ENCODE results near the gene UGT1A5. TPM values are rescaled to one million over a fixed set of nuclear protein-coding genes. Genes with fewer than 3 reads are reported as not detected.
"Not testable (repeated sequence)": the region's sequence is repeated elsewhere in the genome, so short reads cannot be mapped to it uniquely, and the experiment has no call there.

UGT1A5 gene
- total RNA-seq, 1 donor from 2014 or later, result not detected

DNA sequence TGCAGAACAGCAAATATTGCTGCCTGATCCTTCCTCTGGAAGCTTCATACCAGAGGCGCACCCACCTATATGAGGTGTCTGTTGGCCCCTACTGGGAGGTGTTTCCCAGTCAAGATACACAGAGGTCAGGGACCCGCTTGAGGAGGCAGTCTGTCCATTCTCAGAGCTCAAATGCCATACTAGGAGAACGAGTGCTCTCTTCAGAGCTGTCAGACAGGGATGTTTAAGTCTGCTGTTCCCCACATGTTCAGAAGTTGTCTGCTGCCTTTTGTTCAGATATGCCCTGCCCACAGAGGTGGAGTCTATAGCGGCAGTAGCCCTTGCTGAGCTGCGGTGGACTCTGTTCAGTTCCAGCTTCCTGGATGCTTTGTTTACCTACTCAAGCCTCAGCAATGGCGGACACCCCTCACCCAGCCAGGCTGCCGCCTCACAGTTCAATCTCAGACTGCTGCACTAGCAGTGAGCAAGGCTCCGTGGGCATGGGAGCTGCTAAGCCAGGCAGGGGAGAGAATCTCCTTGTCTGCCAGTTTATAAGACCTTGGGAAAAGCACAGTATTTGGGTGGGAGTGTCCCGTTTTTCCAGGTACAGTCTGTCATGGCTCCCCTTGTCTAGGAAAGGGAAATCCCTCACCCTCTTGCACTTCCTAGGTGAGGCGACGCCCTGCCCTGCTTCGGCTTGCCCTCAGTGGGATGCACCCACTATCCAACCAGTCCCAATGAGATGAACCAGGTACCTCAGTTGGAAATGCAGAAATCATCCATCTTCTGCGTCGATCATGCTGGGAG lies 24.4 kb downstream of the UGT1A5 start:
- ATAC-seq; intact Hi-C loops (cut with micrococcal nuclease): not testable (repeated sequence)

DNA sequence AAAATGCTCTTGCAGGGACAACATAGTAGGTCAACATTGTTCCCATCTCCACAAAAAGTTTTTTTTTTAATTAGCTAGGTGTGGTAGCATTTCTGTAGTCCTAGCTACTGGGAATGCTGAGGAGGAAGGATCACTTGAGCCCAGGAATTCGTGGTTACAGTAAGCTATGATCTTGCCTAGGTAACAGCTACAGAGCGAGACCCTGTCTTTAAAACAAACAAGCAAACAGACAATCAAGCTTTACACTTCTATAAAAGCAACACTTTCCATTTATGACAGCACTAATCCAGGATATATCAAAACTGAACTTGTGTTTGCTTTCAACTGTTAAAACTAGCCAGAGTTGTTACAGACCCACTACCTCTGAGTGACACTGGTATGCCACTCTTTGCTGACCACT lies 28.2 kb downstream of the UGT1A5 start:
- DNase-seq (no peak), ATAC-seq (no peak)

More for the DNA sequence above, 24.4 kb downstream of the UGT1A5 start:
- DNase-seq, result not testable (repeated sequence)

DNA sequence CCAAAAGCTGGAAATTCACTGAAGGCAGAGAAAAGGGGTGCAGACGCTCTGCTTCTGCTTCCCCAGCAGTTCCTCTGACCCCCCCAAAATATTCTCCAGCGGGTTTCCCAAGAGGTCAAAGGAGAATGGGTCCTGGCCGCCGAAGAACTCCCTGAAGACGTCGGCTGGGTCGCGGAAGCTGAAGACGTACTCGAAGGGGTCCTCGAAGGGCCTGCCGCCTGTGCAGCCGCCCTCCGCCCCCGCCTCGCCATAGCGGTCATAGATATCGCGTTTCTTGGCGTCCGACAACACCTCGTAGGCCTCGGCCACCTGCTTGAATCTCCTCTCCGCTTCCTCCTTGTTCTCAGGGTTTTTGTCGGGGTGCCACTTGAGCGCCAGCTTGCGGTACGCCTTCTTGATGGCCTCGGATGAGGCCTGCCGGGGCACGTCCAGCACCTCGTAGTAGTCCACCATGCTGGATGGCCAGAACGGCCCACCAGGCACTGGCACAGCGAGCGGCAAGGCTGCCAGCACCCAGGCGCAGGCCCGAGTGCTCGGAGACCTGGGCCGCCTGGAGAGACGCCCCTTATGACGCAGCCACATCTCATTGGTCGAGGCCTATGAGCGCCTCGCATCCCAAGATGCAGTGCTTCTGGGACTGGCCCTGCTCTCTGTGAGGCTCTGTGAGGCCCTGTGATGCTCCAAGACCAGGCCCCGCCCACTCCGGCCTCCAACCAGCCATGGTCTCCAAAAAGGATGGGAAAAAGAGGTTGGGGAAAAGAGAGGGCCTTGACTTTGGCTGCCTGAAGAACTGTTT lies 31.0 kb downstream of the UGT1A5 start:
- DNase-seq (no peak), ATAC-seq (no peak)
- intact Hi-C loops (cut with micrococcal nuclease), result no loop called here

More for the DNA sequence above, 28.2 kb downstream of the UGT1A5 start:
- intact Hi-C loops (cut with micrococcal nuclease), result no loop called here

DNA sequence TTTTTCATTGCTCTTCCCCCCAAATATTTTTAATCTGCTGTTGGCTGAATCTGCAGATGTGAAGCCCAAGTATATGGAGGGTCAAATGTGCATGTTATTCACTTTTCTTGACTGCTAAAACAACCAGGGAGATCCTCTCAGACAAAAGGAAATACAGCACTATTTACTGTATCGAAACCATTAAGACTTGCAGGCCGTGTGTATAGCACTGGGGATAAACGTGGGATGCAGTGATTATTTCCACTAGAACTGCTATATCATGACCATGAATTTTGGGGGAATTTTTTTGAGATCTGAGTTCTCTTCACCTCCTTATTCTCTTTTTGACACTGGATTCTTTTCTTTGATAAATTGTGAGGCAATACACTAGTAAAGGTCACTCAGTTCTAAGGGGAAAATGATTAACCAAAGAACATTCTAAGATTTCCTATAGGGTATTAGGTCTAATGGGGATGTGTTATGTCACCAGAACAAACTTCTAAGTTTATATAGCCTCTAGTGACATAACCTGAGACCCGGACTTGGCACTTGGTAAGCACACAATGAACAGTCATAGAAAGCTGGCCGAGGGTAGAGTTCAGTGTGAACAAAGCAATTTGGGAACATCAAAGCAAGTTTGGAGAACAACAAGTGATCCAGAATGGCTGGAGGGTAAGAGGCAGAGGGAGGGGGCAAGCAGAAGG lies 32.5 kb downstream of the UGT1A5 start:
- DNase-seq (no peak), ATAC-seq (no peak)
- intact Hi-C loops (cut with micrococcal nuclease), result no loop called here

DNA sequence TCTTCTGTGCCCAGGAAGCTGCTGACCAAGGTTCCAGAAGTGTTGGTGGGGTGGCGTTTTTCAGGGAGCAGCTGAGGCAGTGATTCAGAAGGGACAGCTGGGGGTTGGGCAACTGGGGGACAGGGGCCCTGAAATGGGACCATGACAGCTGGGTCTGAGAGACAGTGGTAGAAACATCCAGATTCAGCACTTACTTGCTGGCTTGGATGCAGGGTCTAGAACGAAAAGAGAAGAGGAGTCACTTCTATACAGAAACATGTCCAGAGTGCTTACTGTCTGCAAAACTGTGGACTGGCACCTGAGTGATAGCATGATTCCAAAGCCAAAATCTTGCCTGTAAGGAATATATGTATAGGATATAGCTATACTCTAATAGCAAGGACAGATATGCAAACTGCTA lies 33.1 kb downstream of the UGT1A5 start:
- intact Hi-C loops (cut with micrococcal nuclease); DNase-seq; ATAC-seq: not testable (repeated sequence)

DNA sequence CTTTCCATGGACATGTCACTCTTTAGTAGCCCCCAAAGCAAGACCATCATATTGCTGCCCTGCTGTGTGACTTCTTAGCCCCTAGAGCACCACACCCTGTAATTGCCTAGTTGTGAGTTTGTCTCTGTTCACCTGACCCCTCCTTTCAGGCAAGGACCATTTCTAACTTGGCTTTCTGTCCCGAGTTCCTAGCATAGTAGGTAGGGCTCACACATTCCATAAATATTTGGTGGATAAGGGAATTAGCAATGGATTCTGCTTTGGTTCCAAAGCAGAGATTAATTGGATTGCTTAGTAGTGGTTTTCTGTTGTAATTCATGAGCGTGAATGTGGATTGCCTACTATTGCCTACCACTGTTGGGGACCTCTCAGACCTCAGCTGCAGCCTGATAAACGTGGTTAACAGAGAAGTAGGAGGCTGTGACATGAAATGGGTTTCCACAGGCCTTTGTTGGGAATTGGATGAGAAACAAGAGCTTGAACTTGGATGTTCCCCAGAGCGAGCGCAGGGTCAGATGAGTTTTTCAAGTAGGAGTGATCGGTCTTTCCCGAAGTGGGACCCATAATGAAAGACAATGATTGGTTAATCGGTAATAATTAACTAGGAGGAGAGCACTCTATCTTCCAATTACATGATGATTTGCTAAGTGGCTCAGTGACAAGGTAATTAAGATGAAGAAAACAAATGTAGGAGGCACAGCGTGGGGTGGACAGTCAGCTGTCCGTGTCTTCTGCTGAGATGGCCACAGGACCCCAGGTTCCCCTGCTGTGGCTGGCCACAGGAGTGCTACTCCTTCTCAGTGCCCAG lies 34.0 kb downstream of the UGT1A5 start:
- DNase-seq (no peak), ATAC-seq (no peak)
- intact Hi-C loops (cut with micrococcal nuclease), result no loop called here

DNA sequence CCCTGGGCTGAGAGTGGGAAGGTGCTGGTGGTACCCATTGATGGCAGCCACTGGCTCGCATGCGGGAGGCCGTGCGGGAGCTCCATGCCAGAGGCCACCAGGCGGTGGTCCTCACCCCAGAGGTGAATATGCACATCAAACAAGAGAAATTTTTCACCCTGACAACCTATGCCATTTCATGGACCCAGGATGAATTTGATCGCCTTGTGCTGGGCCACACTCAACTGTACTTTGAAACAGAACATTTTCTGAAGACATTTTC lies 34.5 kb downstream of the UGT1A5 start:
- ATAC-seq (no peak), DNase-seq (no peak)
- intact Hi-C loops (cut with micrococcal nuclease), result no loop called here

DNA sequence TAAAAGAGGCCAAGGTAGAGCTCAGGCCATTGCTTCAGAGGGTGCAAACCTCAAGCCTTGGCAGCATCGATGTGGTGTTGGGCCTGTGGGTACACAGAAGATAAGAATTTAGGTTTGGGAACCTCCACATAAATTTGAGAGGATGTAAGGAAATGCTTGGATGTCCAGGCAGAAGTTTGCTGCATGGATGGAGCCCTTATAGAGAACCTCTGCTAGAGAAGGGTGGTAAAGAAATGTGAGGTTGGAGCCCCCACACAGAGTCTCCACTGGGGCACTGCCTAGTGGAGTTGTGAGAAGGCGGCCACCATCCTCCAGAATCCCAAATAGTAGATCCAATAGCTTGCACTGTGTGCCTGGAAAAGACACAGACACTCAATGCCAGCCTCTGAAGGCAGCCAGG lies 38.0 kb downstream of the UGT1A5 start:
- intact Hi-C loops (cut with micrococcal nuclease); ATAC-seq; DNase-seq: not testable (repeated sequence)

DNA sequence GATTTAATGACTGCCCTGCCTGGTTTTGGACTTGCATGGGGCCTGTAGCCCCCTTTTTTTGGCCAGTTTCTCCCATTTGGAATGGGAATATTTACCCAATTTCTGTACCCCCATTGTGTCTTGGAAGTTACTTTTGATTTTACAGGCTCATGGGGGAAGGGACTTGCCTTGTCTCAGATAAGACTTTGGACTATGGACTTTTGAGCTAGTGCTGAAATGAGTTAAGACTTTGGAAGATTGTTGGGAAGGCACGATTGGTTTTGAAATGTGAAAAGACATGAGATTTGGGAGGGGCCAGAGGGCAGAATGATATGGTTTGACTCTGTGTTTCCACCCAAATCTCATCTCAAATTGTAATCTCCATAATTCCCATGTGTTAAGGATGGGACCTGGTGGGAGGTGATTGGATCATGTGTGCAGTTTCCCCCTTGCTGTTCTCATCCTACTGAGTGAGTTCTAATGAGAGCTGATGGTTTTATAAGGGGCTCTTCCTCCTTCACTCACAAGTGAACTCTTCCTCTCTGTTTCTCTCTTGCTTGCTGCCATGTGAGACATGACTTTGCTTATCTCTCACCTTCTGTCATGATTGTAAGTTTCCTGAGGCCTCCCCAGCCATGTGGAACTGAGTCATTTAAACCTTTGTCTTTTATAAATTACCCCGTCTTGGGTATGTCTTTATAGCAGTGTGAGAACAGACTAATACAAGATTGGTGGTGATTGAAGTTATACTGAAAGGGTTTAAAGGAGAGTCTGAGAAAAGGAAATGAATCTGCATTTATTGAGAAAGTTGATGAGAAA lies 38.7 kb downstream of the UGT1A5 start:
- DNase-seq; ATAC-seq; intact Hi-C loops (cut with micrococcal nuclease): not testable (repeated sequence)

DNA sequence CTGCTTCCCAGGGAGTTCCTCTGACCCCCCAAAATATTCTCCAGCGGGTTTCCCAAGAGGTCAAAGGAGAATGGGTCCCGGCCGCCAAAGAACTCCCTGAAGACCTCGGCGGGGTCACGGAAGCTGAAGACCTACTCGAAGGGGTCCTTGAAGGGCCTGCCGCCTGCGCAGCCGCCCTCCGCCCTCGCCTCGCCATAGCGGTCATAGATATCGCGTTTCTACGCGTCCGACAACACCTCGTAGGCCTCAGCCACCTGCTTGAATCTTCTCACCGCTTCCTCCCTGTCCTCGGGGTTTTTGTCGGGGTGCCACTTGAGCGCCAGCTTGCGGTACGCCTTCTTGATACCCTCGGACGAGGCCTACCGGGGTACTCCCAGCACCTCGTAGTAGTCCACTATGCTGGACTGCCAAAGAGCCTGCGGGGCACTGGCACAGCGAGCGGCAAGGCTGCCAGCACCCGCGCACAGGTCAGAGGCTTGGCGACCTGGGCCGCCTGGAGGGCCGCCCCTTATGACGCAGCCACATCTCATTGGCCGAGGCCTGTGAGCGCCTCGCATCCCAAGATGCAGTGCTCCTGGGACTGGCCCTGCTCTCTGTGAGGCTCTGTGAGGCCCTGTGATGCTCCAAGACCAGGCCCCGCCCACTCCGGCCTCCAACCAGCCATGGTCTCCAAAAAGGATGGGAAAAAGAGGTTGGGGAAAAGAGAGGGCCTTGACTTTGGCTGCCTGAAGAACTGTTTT lies 42.3 kb downstream of the UGT1A5 start:
- no peak for ATAC-seq
- intact Hi-C loops (cut with micrococcal nuclease), result no loop called here
- no peak for DNase-seq

DNA sequence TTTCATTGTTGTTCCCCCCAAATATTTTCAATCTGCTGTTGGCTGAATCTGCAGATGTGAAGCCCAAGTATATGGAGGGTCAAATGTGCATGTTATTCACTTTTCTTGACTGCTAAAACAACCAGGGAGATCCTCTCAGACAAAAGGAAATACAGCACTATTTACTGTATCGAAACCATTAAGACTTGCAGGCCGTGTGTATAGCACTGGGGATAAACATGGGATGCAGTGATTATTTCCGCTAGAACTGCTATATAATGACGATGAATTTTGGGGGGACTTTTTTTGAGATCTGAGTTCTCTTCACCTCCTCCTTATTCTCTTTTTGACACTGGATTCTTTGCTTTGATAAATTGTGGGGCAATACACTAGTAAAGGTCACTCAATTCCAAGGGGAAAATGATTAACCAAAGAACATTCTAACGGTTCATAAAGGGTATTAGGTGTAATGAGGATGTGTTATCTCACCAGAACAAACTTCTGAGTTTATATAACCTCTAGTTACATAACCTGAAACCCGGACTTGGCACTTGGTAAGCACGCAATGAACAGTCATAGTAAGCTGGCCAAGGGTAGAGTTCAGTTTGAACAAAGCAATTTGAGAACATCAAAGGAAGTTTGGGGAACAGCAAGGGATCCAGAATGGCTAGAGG lies 43.8 kb downstream of the UGT1A5 start:
- intact Hi-C loops (cut with micrococcal nuclease), result no loop called here
- ATAC-seq (no peak), DNase-seq (no peak)

DNA sequence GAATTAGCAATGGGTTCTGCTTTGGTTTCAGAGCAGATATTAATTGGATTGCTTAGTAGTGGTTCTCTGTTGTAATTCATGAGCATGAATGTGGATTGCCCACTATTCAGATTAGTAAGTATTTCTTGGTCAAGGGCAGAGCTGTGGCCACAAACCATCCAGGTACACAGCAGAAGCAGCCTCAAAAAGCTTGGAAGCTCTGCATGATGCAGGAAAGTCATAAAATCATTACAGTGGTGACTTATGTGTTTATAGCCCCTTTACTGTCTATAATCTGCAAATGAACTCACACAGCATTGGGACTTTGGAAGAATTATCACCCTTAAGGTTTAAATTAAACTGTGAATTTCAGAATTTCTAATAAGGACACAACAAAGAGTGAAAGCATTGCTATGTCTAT lies 45.4 kb downstream of the UGT1A5 start:
- no peak for ATAC-seq
- intact Hi-C loops (cut with micrococcal nuclease), result no loop called here
- no peak for DNase-seq

DNA sequence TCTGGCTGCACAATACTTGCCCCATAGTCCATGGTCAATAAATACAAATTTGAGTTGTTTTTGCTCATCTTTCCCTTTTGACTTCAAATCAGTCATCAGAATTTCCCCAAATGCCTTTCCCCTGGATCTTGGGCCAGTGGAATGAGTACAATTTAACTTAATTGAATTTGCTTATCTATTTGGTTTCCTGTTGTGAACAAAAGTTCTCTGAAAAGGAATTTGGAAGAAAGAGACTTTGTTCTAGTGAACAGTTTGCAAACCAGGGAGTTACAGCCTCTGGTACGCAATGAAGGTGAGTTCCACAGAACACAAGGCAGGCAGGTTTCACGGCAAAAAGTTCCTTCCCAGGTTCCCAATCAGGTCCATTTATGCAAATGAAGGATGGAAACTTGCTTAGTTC lies 46.1 kb downstream of the UGT1A5 start:
- DNase-seq, result no peak
- ATAC-seq, result no peak
- intact Hi-C loops (cut with micrococcal nuclease), result no loop called here

DNA sequence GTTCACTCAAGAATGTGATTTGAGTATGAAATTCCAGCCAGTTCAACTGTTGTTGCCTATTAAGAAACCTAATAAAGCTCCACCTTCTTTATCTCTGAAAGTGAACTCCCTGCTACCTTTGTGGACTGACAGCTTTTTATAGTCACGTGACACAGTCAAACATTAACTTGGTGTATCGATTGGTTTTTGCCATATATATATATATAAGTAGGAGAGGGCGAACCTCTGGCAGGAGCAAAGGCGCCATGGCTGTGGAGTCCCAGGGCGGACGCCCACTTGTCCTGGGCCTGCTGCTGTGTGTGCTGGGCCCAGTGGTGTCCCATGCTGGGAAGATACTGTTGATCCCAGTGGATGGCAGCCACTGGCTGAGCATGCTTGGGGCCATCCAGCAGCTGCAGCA lies 47.3 kb downstream of the UGT1A5 start, which contains the start of gene UGT1A1:
Gene UGT1A1 (plus strand): TSS at position 228 of the 400 bp plus-strand sequence. CDS start 18 bp downstream, at position 246.
- intact Hi-C loops (cut with micrococcal nuclease), result no loop called here
- ATAC-seq (no peak), DNase-seq (no peak)

DNA sequence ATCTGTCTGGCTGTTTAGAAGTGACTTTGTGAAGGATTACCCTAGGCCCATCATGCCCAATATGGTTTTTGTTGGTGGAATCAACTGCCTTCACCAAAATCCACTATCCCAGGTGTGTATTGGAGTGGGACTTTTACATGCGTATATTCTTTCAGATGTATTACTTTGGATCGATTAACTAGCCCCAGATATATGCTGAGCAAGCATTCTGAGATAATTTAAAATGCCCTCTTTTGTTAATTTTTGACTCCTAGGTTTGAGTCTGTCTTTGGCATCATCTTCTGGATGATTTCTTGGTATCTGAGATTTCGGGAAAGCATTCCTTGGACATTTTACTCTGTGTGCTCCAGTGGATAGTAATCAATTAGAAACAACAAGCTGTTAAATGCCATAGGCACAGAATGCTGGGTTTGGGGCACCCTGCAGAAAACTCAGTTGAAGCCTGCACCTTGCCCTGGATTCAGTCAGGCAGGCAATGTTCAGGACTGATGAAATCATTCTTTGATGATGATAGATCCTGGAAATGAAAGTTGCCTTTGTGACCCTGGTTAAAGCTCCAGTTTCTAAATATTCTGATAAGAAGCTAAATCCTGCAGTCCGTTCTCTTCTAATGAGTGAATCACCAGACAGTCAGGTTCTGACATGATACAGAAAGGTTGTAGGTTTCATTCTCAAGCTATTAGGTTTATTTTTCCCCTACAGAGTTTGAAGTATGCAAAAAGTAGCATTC lies 48.5 kb downstream of the UGT1A5 start:
- intact Hi-C loops (cut with micrococcal nuclease), result no loop called here
- ATAC-seq (no peak), DNase-seq (no peak)

DNA sequence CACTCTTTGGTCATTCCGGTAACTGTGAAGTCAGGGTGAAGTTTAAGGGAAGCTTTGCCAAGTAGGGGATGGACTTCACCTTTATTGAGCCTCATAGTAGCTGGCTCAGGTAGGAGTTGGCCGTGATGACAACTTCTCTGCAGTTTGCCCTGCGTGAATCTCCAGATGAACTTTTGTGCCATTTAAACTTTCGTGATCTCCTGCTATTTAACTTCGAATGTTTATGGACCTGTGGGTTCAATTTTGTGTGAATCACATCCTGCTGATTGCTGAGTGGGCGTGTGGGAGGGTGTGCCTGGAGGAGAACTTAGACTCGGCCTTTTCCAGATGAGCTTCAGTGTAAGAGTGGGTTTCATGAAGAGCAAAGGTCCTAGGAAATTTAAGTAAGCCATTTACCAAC lies 51.6 kb downstream of the UGT1A5 start:
- intact Hi-C loops (cut with micrococcal nuclease), result no loop called here
- DNase-seq (no peak), ATAC-seq (no peak)

DNA sequence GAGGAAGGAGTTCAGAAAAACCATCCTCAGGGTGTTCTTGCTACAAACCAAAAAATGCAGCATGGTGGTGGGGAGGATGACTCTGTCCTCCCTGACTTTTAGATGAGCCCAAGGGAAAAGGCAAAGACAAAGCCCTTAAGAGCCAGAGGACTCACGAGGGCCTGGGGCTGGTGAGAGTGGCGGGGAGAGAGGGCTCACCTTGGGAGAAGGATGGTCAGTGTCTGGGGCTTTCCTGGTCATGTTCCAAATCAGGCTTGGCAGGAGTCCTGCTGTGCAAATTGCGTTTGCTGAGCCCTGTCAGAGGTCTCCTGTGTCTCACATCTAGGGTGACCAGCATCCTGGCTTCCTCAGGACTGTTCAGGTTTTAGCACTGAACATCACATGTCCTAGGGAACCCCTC lies 52.1 kb downstream of the UGT1A5 start:
- intact Hi-C loops (cut with micrococcal nuclease), result no loop called here
- DNase-seq (no peak), ATAC-seq (no peak)

Measured in left ventricle myocardium superior (tissue), 1 donor.